ENCODE data around the gene KLF7. TPM values are rescaled to one million over a fixed set of nuclear protein-coding genes. Genes with fewer than 3 reads are reported as not detected.

Gene KLF7
- total and polyA plus RNA-seq, 4 donors = 1.9 to 11.5 (median 4.5) TPM

DNA sequence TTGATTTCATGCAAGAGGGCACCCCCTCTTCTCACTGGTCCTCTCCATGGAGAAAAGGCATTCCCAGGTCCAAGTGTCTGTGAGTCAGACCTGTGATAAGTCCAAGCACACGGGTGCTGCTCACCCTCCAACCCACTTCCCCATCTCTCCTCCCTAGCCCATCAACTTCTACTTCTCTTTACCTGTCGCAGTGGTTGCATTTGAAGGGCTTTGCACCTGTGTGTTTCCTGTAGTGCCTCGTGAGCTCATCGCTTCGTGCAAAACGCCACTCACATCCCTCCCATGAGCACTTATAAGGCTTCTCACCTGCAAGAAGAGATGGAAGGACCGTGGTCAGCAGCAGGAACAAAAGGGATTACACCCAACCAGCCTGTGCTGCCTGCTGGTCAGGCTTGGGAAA is 77.5 kb downstream of the KLF7 start (continued):
- TF ChIP-seq, protein P1, sequence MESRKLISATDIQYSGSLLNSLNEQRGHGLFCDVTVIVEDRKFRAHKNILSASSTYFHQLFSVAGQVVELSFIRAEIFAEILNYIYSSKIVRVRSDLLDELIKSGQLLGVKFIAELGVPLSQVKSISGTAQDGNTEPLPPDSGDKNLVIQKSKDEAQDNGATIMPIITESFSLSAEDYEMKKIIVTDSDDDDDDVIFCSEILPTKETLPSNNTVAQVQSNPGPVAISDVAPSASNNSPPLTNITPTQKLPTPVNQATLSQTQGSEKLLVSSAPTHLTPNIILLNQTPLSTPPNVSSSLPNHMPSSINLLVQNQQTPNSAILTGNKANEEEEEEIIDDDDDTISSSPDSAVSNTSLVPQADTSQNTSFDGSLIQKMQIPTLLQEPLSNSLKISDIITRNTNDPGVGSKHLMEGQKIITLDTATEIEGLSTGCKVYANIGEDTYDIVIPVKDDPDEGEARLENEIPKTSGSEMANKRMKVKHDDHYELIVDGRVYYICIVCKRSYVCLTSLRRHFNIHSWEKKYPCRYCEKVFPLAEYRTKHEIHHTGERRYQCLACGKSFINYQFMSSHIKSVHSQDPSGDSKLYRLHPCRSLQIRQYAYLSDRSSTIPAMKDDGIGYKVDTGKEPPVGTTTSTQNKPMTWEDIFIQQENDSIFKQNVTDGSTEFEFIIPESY (IDR thresholded peaks at IDR 0.05) = no peak
- no peak for TF ChIP-seq TAF1 (conservative IDR thresholded peaks at IDR 0.05)

GRCh38 chr2:207087046-207087902 is 78.5 kb downstream of the KLF7 start:
- Histone ChIP-seq H3K36me3 (ENCODE audit: control insufficient read depth in 4 of 4, insufficient read depth in 3 of 4, low read depth in 1 of 4, low read length in 3 of 4) (peaks cover 0 to 10% (median 7%) of the 10 kb centered on the region in 4 donors), H3K9me3 (ENCODE audit: control insufficient read depth in 4 of 4, low read length in 3 of 4) (no peaks in the 10 kb centered on the region), H3K27me3 (ENCODE audit: control insufficient read depth in 4 of 4, insufficient read depth in 4 of 4, low read length in 3 of 4) (no peaks in the 10 kb centered on the region), H3K4me1 (ENCODE audit: control insufficient read depth in 4 of 4, insufficient read depth in 4 of 4, low read length in 3 of 4) (no peaks in the 10 kb centered on the region), H3K4me3 (ENCODE audit: low read depth in 1 of 3, low read length in 3 of 3) (no peak overlapping the region), H3K9ac (ENCODE audit: low read depth in 1 of 2, low read length in 2 of 2) (no peak overlapping the region), H3K27ac (ENCODE audit: low read depth in 1 of 2, low read length in 2 of 2) (no peak overlapping the region)
- TF ChIP-seq FOXA1 (IDR thresholded peaks at IDR 0.05) (no peak), GABPA (IDR thresholded peaks at IDR 0.05 in 1 of 2, conservative IDR thresholded peaks at IDR 0.05 in 1 of 2) (no peak), JUND (IDR thresholded peaks at IDR 0.05) (no peak), HNF4A (conservative IDR thresholded peaks at IDR 0.05) (no peak), FOXA2 (IDR thresholded peaks at IDR 0.05) (no peak), CTCF (IDR thresholded peaks at IDR 0.05; ENCODE audit: low read depth, low read length, missing input control) (no peak), EGR1 (IDR thresholded peaks at IDR 0.05; ENCODE audit: low read depth in 2 of 2) (no peak), TAF1 (conservative IDR thresholded peaks at IDR 0.05) (no peak), HNF4G (IDR thresholded peaks at IDR 0.05) (no peak), YY1 (IDR thresholded peaks at IDR 0.05) (no peak), MAX (IDR thresholded peaks at IDR 0.05) (no peak), NR2F2 (IDR thresholded peaks at IDR 0.05) (no peak), RAD21 (IDR thresholded peaks at IDR 0.05) (no peak)
- WGBS = 83% methylated on average over 7 of the region's 7 CpGs
- DNase-seq (ENCODE audit: low spot score) = no peak

- no peaks in the 10 kb centered on the region for H3K4me1 ChIP-seq (ENCODE audit: control insufficient read depth in 4 of 4, insufficient read depth in 4 of 4, low read length in 3 of 4)
- peaks cover 1 to 14% (median 10%) of the 10 kb centered on the region in 4 donors for H3K36me3 ChIP-seq (ENCODE audit: control insufficient read depth in 4 of 4, insufficient read depth in 3 of 4, low read depth in 1 of 4, low read length in 3 of 4)
- no peaks in the 10 kb centered on the region for H3K9me3 ChIP-seq (ENCODE audit: control insufficient read depth in 4 of 4, low read length in 3 of 4)
- TF ChIP-seq HNF4A (conservative IDR thresholded peaks at IDR 0.05) = no peak
- H3K27me3 ChIP-seq (ENCODE audit: control insufficient read depth in 4 of 4, insufficient read depth in 4 of 4, low read length in 3 of 4) = no peaks in the 10 kb centered on the region
- DNase-seq (ENCODE audit: low spot score) = no peak
- 88% methylated on average over 8 of the region's 8 CpGs for WGBS
- no peak overlapping the region for H3K27ac ChIP-seq (ENCODE audit: low read depth in 1 of 2, low read length in 2 of 2)
- H3K9ac ChIP-seq (ENCODE audit: low read depth in 1 of 2, low read length in 2 of 2) = no peak overlapping the region
- no peak overlapping the region for H3K4me3 ChIP-seq (ENCODE audit: low read depth in 1 of 3, low read length in 3 of 3)
Measured at GRCh38 chr2:207086136-207086535, 79.6 kb downstream of the KLF7 start.

Data from liver (tissue), 9 donors.